UCSD-AML1 (cell line): Measurements from ENCODE around the gene SLC12A9.

ENCODE experiments used
- DNase-seq: peaks from one replicate; lab custom pipeline; 2025; ENCODE audit not compliant: unreplicated experiment; lab: John Stamatoyannopoulos, UW

Gene SLC12A9

DNA sequence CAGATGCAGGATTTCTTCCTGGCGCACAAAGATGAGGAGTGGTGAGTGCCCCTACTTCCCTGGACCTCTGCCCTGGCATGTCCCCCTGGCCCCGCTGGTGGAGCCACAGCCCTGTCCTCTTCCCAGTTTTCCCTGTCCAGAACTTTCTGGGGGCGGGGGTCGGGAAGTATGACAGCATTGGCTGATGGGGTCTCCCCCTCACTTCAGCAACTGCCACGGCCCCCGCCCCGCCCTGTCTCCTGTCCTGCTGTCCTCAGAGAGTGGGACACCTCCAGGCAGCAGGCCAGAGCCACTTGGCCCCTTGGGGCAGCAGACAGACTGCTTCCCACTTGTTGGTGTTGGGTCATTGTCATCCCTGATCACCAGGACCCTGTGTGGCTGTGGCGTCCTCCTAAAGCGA lies 29.7 kb downstream of the SLC12A9 start:
- no peak for DNase-seq

DNA sequence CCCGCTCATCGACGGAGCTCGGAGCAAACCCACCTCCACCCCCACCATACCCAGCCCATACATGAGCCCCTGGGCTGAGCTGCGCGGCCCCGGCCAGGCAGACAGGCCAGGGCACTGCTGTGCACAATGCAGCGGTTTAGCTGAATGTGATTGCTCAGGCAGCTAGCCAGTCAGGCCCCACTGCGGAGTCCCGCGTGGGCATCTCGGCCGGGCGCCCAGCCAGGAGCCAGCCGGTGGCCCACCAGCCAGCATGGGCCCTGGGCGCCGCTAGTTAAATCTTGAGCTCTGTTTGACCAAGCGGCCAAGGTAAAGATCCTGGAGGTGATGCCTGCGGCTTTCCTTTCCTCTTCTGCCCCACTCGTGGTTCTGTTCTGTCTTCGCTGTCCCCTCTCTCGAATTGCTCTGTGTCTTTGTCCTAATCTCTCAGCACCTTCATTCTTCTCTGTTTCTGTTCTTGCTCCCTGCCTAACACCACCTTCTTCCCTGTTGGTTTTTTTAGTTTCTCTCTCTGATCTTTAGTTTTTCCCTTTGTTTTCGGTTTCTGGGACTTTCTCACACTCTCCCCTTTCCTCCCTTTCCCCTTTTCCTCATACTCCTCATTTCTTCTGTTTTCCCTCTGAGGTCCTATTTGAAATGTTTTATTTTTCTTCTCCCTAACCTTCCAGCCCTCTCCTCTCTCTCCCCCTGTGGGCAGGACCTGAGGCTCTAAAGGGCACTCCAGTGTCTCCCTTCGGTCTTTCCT lies 30.4 kb downstream of the SLC12A9 start:
- DNase-seq = no peak

DNA sequence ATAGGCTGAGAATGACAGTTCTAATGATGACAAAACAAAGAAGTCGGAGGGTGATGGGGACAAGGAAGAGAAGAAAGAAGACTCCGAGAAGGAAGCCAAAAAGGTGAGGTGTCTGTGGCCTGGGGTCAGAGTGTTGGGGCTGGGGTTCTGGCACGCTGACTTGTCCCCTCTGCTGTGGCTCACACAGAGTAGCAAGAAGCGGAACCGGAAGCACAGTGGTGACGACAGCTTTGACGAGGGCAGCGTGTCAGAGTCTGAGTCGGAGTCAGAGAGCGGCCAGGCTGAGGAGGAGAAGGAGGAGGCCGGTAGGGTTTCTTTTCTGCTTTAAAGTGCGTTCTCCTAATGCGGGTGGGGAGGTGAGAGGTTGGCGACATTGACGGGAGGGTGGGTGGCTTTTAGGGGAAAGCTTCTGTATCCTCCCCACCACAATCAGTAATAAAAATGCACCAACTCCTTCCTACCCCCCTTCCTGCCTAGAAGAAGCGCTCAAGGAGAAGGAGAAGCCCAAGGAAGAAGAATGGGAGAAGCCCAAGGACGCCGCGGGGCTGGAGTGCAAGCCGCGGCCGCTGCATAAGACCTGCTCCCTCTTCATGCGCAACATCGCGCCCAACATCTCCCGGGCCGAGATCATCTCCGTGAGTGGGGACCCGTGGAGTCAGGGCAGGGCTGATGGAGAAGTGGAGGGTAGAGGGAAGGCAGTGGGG lies 32.4 kb downstream of the SLC12A9 start:
- no peak for DNase-seq

DNA sequence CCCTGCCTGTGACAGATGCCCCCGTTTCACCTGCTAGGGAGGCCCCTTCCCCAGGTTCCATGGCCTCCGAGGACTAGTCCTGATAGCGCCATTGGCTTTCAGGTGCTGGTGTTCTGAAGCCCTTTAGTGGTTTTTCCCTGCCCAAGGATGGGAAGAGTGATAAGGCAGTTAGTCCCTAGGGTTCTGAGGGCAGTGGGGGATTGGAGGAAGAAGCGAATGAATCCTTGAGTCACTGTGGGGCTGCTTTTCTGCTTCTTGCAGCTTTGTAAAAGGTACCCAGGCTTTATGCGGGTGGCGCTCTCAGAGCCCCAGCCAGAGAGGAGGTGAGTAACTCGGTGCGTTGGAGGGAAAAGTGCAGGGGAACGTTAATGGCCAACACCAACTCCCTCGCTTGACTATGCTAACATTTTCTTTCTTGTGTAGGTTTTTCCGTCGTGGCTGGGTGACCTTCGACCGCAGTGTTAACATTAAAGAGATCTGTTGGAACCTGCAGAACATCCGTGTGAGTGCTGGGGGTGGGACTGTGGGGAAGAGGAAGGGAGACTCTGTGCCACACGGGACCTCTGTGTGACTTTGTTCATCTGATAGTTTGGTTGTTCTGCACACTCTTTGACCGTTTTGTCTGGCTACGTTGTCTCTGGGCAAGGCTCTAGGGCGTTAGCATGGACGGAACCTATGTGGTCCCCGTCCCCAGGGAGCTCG lies 33.1 kb downstream of the SLC12A9 start:
- DNase-seq = no peak

DNA sequence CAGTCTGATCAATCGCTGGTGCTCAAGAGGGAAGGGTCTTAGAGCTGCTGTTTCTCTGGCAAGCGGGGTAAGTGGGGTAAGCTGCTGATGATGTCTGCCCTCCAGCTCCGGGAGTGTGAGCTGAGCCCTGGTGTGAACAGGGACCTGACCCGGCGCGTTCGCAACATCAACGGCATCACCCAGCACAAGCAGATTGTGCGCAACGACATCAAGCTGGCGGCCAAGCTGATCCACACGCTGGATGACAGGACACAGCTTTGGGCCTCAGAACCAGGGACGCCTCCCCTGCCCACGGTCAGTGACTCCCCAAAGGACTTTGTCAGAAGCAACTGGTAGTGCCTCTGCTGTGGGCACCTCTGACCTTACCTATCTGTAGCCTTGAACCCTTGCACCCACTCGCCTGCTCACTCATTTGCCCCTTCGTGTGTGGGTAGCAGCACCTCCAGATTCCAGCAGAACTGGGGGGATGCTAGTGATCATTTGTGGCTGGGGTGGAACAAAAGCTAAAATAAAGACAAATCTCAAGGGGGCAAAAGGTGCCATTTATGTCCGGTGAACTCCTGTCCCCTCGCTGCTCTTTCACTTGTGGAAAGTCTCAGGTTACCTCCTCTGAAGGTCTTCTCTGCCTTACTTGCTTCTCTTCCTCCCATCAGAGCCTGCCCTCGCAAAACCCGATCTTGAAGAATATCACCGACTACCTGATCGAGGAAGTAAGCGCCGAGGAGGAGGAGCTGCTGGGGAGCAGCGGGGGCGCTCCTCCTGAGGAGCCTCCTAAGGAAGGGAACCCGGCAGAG lies 33.8 kb downstream of the SLC12A9 start:
- no peak for DNase-seq

DNA sequence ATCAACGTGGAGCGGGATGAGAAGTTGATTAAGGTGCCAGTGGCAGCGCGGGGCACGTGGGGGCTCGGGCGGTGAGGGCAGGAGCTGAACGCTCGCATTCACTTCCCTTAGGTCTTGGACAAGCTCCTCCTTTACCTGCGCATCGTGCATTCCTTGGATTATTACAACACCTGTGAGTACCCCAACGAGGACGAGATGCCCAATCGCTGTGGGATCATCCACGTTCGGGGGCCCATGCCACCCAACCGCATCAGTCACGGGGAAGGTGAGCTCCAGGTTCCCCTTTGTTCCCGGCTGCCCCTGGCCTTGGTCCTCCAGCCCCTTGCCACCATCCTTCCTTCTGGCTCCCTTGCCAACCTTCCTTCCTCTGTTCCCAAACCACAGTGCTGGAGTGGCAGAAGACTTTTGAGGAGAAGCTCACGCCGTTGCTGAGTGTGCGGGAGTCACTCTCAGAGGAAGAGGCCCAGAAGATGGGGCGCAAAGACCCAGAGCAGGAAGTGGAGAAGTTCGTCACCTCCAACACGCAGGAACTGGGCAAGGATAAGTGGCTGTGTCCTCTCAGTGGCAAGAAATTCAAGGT lies 34.5 kb downstream of the SLC12A9 start:
- DNase-seq = no peak

DNA sequence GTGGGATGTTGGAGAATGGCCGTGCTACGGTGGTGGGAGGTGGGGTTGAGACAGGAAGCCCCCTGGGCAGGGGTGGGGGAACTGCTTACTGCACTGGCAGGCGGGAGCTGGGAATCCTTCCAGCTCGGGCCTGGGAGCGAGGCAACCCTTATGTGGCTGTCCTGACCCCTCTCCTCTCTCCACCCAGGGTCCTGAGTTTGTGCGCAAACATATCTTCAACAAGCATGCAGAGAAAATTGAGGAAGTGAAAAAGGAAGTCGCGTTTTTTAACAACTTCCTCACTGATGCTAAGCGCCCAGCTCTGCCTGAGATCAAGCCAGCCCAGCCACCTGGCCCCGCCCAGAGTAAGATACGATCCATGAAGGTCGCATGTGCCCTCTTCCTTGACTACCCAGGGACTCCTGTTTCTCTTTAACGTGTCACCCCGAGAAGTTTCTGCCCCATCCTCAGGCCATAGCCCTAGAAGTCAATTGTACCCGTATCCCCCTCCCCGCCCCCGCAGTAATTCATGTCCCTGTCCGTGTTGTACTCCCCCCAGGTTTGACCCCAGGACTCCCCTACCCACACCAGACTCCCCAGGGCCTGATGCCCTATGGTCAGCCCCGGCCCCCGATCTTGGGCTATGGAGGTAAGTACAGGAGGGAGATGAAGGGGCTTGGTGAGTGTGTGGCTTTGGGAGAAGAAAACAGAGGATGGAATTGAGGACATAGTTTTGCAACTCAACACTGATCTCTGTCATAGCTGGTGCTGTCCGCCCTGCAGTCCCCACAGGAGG lies 35.2 kb downstream of the SLC12A9 start:
- peak; percentile 57 for DNase-seq

DNA sequence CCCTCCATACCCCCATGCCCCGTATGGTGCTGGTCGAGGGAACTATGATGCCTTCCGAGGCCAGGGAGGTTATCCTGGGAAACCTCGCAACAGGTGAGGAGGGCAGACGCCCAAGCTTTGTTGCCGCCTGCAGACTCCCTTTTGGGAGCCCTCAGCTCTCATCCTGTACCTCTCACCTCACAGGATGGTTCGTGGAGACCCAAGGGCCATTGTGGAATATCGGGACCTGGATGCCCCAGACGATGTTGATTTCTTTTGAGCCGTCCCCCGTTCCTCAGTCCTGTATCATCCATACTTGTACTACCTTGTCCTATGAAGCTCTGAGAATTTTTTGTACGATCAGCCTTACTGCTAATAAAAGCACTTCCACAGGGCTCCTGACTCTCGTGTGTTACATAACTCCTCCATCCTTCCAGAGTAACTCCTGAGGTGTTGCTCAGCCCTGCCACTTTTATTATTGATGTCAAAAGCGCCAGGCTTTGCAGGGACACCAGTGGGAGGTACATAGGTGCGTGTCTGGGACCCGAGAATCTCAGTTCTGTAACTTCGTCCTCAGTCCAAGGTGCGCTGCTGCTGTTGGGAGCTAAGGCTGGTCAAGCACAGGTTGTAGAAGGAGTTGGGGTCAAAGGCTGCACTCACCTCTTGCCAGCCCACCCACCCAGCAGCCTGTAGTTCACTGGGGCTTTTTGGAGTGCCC lies 35.9 kb downstream of the SLC12A9 start:
- no peak for DNase-seq

DNA sequence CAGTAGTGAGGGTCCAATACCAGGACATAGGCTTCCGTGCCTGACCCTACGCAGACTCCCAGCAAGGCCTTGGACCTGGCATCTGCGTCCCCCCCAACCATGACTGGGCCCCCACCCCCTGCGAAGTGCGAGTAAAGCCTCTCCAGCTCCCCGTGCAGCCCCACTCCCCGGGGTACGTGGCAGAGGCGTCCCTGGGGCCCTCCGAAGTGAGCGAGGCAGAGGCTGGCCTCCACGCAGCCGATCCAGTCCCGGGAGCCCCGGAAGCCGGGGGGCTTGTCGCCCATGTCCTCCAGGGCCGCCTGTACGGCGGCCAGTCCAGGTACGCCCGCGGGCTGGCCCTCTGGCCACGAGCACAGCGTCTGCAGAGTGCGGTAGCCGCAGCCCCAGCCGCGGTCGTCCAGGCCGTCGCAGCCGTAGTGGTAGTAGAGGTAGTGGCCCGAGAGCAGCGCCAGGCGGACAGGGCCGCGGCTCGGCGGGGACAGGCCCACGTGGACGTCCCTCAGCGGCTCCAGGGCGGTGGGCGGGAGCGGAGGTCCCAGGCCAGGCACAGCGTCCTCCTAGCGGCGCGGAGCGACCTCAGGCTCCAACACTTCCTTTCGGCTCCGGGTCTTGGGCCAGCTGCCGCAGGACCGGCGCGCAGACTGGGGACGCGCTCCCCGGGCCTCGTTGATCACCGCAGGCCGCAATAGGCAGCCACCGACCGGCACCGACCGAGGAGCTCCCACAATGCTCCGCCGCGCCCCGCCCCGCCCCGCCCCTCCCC lies 36.7 kb downstream of the SLC12A9 start, which contains the start of gene UFSP1:
TSS of gene UFSP1 (minus strand) at position 728 of the 763 bp plus-strand sequence. CDS start at position 284, 444 bp downstream.
- DNase-seq = no peak

DNA sequence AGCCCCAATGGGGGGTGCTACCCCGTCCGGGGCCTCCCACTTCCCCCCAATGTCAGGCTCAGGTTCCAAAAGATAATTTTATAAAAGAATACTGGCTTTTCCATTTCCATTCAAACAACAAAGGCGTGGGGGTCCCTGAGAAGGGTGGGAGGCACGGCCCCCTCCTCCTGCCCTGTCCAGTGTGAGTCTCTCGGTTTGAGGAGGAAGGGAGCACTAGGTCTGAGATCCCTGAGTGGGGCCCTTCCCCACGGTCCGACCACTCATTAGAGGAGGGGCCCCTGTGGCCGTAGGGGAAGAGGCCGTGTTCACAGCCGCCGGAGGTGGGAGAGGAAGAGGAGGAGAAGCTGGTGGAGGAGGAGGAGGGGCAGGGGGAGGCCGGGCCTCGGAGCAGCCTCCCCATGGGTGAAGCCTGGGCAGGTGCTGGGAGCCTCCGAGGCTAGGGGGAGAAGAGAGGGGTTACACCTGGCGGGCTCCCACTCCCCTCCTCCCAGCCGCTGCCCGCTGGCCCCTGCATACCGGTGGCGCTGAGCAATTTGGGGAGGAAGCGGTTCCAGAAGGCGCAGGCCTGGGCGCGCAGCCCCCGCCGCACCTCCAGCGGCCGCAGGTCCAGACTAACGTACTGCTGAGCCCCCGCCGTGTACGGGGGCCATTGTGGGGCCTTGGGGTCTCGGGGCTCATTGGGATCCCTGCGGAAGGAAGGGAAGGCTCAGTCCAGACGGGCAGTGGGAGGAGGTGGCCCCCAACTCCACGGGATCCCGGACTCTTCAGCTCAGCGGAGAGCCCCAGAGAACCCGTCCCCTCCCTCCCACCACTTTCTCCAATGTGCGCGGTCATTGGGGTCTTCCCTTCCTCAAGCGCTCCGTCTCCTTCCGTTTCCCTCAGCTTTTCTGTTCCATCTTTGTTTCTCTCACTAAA lies 38.4 kb downstream of the SLC12A9 start:
- peak; percentile 10 for DNase-seq

DNA sequence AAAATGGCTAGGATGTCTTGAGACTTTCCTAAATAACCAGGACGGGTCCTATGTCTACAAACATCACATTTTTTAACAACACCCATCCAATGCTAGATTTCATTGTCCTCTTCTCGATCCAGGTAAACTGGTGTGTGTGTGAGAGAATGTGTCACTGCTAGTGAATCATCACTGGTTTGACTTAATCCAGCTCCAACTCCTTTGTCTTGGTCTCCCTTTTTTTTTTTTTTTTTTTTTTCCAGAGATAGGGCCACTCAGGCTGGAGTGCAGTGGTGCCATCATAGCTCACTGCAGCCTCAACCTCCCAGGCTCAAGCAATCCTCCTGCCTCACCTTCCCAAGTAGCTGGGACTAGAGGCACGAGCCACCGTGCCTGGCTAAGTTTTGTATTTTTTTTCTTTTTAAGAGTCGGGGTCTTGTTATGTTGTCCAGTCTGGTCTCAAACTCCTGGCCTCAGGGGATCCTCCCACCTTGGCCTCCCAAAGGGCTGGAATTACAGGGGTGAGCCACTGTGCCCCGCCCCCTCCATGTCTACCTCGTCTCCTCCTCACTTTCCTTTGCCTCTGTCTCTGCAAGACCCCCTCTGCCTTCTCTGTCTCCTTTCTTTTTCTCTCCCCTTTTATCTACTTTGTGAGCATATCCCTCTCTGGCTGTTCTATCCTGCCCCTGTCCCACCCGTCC lies 39.2 kb downstream of the SLC12A9 start:
- no peak for DNase-seq

DNA sequence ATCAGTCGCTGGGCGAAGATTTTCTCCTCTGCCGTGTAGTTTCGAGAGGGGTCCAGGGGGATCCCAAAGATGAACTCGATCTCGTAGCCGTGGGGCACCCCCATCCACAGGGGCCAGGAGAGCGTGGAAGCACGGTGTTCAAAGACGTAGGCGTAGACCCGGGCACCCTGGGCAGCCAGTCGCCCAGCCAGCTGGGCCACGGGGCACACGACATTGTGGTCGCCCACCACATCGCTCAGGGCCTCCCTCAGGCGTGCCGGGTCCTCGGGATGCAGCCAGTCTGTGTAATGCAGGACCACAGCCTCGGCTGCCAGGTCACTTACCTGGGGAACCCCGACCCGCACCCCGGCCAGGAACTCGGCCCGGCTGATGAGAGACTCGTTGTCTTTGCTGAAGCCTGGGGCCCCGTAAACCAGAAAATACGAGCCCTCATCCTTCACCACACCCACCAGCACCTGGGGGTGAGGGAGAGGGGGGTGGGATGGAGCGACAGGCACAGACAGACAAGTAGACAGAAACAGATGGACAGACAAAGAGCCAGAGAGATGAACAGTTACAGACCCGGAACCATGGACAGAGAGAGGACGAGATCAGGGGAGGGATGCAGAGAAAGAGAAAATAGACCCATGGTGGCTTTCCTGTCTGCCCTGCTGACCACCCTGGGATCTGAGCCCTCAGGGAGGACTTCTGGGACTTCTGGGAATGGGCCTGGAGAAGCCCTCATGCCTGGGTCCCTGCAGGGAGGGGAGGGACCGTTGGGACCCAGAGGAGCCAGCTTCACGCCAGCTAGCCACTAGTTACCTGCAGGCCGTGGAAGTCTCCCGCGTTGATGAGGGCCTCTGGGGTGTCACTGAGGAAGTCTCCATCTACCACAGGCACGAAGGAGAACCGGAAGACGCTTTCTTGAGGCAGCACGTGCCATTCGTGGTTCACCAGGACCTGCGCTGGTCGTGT lies 40.1 kb downstream of the SLC12A9 start:
- DNase-seq = no peak

DNA sequence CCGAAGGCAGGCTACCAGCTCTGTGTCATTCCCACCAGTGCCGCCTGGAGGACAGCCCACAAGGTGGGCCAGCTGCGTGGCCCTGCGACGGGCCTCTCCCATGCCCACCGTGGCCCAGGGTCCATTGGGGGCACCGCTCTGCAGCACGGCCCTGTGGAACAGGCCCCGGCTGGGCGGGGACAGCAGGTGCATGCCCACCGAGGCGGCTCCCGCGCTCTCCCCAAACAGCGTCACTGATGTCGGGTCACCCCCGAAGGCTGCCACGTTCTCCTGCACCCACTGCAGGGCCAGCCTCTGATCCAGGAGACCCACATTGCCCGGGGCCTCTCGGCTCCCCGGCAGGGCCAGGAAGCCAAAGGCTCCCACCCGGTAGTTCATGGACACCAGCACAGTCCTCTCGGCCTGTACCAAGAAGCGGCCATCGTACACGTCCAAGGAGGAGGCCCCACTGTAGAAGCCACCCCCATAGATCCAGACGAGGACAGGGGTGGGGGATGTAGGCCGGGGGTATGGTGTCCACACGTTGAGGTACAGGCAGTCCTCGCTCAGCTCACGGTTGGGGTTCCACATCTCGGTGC lies 40.9 kb downstream of the SLC12A9 start:
- DNase-seq = no peak

DNA sequence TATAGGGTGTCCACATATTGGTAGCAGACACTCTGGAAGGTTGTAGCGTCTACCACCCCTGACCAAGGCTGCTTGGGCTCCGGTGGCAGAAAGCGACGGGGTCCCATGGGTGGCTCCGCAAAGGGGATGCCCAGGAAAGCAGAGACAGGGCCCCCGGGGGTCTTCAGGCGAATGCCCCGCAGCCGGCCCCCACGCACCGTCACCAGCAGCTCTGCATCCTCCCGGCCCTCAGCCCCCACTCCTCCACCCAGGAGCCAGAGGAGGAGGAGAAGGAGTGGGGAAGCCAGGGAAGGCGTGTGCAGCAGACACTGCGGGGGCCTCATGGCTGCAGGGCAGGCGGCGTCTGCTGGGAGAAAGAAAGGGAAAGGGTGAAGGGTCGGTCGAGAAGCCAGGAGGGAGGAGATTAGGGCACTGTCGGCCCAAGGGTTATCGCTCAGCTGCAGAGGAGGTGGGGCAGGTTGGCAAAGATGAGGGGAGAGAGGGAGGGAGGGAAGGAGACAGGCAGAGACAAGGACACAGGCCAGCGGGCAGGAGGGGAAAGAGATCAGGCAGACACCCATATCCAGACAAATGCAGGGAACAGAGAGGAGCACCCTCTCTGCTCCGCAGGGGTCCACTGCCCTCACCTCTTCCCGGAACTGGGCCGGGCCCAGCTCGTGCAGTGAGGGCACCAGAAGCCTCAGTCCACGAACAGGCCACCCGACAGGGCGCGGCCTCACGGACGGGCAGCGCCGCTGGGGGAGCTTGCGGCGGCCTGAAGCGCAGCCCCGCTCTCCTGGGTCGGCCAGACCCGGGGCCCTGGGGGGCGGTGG lies 41.6 kb downstream of the SLC12A9 start:
- DNase-seq = no peak
